GM04503 (cell line): Measurements from ENCODE around the gene COX10.

Experiments
- DNase-seq: peaks from one replicate; pipeline ENCODE4 v3.0.0-alpha.2; 2012; ENCODE audit warnings: low read depth

COX10 gene

GRCh38 chr17:14070344-14070984, 1.2 kb downstream of the COX10 start:
- DNase-seq: no peak

GRCh38 chr17:14072881-14073280, 3.6 kb downstream of the COX10 start:
- DNase-seq: no peak

GRCh38 chr17:14078027-14078426, 8.7 kb downstream of the COX10 start:
- DNase-seq: no peak

- DNase-seq: peak; percentile 64
These were observed 11.5 kb downstream of the COX10 start for GRCh38 chr17:14080847-14081251.

GRCh38 chr17:14082848-14083247, 13.5 kb downstream of the COX10 start:
- DNase-seq: no peak

GRCh38 chr17:14084955-14085354, 15.7 kb downstream of the COX10 start:
- DNase-seq: no peak

GRCh38 chr17:14086189-14086588, 16.9 kb downstream of the COX10 start:
- no peak for DNase-seq

GRCh38 chr17:14089179-14089578, 19.9 kb downstream of the COX10 start:
- no peak for DNase-seq

- DNase-seq: peak; percentile 2
These were observed 22.1 kb downstream of the COX10 start for GRCh38 chr17:14091367-14091766.

GRCh38 chr17:14092808-14093207, 23.5 kb downstream of the COX10 start:
- no peak for DNase-seq

- DNase-seq: no peak
These were observed 25.6 kb downstream of the COX10 start for GRCh38 chr17:14094676-14095601.

- DNase-seq: no peak
These were observed 26.3 kb downstream of the COX10 start for GRCh38 chr17:14095631-14096030.

GRCh38 chr17:14098246-14098645, 28.9 kb downstream of the COX10 start:
- no peak for DNase-seq

GRCh38 chr17:14101976-14102375, 32.7 kb downstream of the COX10 start:
- DNase-seq: no peak

GRCh38 chr17:14103836-14104235, 34.5 kb downstream of the COX10 start:
- DNase-seq: no peak

GRCh38 chr17:14104734-14105133, 35.4 kb downstream of the COX10 start:
- DNase-seq: no peak

GRCh38 chr17:14107889-14108288, 38.6 kb downstream of the COX10 start:
- DNase-seq: no peak

GRCh38 chr17:14112407-14112806, 43.1 kb downstream of the COX10 start:
- no peak for DNase-seq

GRCh38 chr17:14113137-14113536, 43.8 kb downstream of the COX10 start:
- no peak for DNase-seq

GRCh38 chr17:14116263-14117024, 47.1 kb downstream of the COX10 start:
- DNase-seq: no peak

- no peak for DNase-seq
These were observed 49.6 kb downstream of the COX10 start for GRCh38 chr17:14118951-14119350.

GRCh38 chr17:14119546-14119945, 50.2 kb downstream of the COX10 start:
- no peak for DNase-seq

GRCh38 chr17:14121952-14122351, 52.6 kb downstream of the COX10 start:
- DNase-seq: no peak
